ENCODE measurements around the gene AMMECR1.

DNA sequence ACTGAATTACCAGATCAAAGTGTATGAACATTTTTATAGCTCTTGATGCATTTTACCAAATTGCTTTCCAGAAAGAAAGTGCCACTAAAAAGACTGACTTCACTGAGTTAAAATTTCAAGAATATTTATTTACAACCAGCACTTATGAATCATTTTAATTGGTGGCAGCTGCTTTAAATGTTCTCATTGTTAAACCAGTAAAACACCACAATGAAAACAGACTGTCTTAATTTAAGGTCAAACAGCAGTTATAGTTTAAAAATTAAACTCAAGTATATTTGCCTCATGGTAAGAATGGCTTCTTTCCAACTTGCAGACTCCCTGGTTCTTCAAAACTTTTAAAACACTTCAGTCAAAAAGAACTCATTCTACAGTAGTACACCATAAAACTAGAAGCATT is 36.9 kb downstream of the AMMECR1 start:
- TF ChIP-seq EZH2 (optimal IDR thresholded peaks at IDR 0.05; ENCODE audit: low read depth, low read length), result no peak
- TF ChIP-seq, protein P1, sequence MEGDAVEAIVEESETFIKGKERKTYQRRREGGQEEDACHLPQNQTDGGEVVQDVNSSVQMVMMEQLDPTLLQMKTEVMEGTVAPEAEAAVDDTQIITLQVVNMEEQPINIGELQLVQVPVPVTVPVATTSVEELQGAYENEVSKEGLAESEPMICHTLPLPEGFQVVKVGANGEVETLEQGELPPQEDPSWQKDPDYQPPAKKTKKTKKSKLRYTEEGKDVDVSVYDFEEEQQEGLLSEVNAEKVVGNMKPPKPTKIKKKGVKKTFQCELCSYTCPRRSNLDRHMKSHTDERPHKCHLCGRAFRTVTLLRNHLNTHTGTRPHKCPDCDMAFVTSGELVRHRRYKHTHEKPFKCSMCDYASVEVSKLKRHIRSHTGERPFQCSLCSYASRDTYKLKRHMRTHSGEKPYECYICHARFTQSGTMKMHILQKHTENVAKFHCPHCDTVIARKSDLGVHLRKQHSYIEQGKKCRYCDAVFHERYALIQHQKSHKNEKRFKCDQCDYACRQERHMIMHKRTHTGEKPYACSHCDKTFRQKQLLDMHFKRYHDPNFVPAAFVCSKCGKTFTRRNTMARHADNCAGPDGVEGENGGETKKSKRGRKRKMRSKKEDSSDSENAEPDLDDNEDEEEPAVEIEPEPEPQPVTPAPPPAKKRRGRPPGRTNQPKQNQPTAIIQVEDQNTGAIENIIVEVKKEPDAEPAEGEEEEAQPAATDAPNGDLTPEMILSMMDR (IDR thresholded peaks at IDR 0.05; ENCODE audit: low read length), result no peak

Data from MM.1S (cell line).